ENCODE data around the gene NCF2.

DNA sequence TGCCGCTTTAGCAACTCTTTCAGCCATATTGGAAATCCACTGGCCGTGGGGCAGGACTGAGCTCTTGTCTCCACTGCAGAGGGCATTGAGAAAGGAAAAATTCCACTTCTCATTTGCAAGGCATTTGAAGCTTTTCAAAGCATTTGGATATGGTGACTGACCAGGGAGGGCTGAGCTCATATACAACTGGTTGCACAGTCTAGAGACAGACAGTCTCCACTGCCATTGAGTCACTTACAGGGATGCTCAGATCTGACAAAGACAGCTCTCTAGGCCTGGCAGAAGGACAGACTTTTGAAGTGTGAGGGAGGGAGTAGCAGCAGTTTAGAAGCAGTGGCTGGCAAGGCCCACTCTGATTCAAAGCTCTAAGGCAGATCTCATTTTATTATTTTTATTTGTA, 24.2 kb downstream of the NCF2 start:
- TF ChIP-seq, protein P1, sequence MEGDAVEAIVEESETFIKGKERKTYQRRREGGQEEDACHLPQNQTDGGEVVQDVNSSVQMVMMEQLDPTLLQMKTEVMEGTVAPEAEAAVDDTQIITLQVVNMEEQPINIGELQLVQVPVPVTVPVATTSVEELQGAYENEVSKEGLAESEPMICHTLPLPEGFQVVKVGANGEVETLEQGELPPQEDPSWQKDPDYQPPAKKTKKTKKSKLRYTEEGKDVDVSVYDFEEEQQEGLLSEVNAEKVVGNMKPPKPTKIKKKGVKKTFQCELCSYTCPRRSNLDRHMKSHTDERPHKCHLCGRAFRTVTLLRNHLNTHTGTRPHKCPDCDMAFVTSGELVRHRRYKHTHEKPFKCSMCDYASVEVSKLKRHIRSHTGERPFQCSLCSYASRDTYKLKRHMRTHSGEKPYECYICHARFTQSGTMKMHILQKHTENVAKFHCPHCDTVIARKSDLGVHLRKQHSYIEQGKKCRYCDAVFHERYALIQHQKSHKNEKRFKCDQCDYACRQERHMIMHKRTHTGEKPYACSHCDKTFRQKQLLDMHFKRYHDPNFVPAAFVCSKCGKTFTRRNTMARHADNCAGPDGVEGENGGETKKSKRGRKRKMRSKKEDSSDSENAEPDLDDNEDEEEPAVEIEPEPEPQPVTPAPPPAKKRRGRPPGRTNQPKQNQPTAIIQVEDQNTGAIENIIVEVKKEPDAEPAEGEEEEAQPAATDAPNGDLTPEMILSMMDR (IDR thresholded peaks at IDR 0.05 in 4 of 5, conservative IDR thresholded peaks at IDR 0.05 in 1 of 5): no peak
- TF ChIP-seq POLR2A (IDR thresholded peaks at IDR 0.05): no peak
